GM20431 (cell line): ENCODE data around the gene ZMYM4.

Experiments used
- in situ Hi-C: fragments of 300-500 bp; cut with MseI, MboI; formaldehyde crosslinking; loops from one replicate; pipeline ENCODE4 v1.15.0; 2020; ENCODE audit warnings: low sequenced_read_pairs; ENCODE audit not compliant: unreplicated experiment

The ZMYM4 gene

DNA sequence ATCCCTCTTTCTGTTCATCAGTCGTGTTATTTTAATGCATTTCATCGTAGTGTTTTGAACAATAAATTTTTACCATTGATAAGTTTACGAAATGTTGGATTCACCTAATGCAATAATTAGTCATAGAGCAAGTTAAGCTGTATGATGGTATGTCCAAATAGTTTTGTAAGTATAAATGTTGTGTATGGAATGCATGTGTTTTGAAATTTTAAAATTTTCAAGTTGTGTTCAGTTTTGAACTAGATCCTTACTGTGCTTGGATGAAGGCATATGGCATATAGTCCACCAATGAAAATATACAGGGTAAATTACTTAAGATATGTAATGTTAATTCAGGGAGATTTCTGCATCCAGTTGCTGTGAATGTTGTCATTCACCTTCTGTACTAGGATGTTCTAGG lies 2.3 kb downstream of the ZMYM4 start:
- in situ Hi-C loops: no loop called here

DNA sequence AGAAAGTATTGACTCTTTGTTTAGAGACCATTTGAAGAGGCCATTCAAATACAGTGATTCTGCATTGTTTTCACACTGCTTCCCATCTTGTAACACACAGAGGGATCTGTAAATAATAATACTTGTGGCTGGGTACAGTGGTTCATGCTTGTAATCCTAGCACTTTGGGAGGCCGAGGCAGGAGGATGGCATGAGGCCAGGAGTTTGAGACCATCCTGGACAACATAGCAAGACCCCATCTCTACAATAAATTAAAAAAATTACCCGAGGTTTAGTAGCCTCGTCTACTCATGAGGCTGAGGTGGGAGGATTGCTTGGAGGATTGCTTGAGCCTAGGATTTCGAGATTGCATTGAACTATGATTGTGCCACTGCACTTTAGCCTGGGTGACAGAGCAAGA lies 5.7 kb downstream of the ZMYM4 start:
- in situ Hi-C loops: no loop called here

DNA sequence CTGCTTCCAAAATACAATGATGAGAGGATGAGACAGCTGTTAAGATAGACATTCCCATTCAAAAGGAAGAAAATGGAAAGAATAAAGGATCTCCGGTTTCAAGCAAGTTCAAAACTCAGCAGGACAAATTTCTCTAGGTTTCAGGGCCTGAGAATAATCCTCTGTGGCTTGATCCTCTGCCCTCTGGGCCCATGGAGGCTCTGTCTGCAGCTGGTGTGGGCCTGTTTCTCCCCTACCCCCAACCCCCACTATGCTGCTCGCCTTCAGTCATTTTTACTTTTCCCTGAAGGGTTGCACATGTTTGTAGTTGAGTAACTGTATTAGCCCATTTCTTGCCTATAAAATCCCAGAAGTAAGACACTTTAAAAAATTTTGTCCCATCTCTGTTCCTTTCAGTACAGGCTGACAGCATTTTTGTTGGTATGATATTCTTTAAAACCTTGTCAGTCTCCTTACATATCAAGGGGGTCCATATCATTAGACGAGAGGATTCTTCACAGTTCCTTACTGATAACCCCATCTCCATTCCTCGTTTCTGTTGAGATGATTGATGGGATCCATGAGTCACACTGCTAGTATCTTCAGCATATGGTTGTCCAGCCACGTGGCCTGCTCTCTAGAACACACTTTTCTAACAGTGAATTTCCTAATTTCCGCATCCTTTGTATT lies 10.5 kb downstream of the ZMYM4 start:
- in situ Hi-C loops: no loop called here

DNA sequence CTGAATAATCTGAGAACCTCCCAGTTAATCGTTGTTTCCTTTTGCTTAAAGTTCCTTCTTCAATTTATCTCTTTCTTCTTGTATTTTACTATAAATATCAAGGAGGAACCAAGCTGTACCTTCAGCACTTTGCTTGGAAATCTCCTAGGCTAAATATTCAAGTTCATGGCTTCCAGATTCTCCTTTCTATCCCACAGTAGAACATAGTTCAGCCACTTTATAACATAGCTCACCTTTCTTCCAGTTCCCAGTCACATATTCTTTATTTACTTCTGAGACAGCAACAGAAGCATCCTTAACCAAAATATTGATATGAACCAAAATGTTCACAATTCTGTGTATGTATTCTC lies 11.0 kb downstream of the ZMYM4 start:
- in situ Hi-C loops: no loop called here

DNA sequence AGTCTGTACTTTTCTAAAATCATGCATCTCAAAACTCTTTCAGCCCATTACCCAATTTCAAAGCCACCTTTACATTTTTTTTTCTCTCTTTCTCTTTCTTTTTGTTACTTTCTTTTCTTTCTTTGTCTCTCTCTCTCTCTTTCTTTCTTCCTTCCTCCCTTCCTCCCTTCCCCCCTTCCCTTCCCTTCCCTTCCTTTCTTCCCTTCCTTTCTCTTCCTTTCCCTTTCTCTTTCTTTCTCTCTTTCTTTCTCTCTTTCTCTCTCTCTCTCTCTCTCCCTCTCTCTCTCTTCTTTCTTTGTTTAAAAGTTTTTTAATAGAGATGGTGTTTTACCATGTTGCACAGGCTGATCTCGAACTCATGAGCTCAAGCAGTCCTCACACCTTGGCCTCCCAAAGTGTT lies 11.5 kb downstream of the ZMYM4 start:
- in situ Hi-C loops: no loop called here

DNA sequence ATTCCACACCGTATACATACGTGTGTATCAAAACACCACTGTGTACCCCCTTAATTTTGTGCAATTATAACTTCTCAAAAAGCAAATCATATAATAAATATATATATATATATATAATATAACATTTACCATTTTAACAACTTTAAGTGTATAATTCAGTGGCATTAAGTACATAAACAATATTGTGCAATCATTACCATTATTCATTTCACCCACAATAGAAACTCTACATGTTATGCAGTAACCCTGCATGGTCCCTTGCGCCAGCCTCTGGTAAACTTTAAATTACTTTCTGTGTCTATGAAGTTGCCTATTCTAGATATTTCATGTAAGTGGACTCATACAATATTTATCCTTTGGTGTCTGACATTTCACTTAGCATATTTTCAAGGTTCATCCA lies 13.1 kb downstream of the ZMYM4 start:
- in situ Hi-C loops: no loop called here

DNA sequence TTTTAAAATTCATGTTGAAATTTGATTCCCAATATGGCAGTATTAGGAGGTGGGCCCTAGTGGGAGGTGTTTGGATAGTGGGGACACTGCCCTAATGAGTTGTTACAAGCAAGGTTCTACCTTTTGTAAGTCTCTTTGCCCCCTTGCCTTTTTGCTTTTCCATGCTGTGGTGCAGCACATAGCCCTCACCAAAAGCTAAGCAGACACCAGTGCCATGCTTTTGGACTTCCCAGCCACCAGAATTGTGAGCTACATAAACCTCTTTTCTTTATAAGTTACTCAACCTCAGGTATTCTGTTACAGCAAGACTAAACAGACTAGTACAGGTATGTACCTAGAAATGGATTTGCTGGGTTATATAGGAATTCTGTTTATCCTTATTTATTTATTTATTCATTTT lies 13.7 kb downstream of the ZMYM4 start:
- in situ Hi-C loops: no loop called here

DNA sequence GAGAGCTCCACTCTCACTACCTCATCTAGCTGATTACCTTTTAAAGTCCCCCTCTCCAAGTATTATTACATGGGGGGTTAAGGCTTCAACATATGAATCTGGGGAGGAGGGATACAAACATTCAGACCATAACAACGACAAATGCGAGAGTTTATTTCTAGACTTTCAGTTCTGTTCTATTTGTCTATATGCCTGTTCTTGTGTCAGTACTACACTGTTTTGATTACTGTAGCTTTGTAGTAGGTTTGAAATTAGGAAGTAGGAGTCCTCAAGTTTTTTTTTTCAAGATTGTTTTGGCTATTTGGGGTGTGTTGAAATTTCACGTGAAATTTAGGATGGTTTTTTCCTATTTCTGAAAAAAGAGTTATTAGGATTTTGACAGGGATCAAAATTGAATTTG lies 16.3 kb downstream of the ZMYM4 start:
- in situ Hi-C loops: no loop called here

DNA sequence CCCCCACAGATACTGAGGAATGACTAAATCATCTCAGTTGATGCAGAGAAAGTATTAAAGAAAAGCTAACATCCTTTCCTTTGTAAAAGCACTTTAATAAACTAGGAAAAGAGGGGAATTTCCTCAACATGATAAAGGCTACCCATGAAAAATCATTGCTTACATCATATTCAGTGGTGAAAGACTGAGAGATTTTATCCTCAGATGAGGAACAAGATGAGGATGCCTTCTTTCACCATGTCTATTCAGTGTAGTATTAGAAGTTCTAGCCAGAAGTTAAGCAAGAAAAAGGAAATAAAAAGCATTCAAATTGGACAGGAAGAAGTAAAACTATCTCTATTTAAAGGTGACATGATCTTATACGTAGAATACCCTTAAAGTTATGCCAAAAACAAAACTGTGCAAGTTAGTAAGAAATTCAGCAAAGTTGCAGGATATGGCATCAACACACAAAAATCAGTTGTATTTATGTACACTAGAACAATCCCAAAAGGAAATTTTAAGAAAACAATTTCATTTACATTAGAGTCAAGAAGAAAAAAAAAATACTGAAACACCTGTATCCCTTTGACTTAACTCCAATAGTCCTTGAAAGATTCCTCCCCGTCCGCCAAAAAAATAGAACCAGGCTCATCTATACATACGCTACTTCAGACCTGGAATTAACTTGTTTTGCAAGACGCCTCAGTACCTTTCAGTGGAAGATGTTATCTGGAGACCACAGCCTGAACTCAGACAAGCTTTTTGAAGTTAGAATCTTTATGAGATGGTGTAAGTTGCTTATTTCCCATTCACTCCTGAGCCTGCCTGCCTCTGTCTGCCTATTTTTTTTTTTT lies 17.5 kb downstream of the ZMYM4 start:
- in situ Hi-C loops: no loop called here

DNA sequence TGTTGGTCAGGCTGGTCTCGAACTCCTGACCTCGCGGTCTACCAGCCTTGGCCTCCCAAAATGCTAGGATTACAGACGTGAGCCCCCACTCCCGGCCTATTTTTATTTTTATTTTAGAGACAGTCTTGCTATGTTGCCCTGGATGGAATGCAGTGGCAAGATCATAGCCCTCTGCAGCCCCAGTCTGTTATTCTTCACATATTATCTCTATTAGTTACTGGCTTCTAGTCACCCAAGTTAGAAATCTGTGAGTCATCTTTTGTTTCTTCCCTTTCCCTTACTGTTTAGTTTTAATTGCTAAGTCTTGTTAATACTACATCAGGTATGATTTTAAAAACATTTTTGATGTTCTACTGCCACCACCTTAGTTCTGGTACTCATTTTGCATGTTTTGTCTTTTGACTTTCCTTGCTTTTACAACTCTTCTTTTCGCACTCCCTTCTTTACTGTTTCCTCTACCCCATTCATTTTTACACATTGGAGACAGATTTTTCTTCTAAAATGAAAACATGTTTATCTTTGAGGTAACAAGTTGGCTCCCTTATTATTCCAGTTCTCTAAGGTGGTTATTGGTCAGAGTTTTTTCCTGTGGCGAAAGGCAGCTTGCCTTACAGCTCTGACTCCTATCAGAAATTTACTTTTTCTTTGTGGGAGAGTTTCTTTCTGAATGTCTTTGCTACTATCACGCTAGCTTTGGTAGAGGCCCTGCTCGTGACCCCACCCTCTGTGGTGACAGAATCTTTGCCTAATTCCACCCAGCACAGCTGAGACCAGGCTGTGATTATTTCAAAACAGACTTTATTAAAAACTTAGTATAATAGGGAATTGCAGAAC lies 19.5 kb downstream of the ZMYM4 start:
- in situ Hi-C loops: no loop called here

DNA sequence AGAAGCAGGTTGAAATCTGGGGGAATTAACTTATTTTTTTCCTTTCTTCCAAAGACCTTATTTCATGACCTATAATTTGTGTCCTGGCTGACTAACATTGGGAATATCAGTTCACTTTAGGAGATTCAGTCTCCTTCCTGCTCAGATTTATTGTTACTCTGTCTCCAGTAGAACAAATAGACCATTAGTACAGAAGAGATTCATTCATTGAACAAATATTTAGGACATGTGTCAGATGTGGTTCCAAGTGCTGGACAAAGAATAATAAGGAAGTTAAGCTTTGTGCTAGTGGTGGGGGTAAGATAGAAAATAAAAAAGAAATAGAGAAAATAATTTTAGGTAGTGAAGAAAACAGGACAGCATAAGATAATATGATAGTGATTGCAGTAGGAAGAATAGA lies 20.3 kb downstream of the ZMYM4 start:
- in situ Hi-C loops: no loop called here

DNA sequence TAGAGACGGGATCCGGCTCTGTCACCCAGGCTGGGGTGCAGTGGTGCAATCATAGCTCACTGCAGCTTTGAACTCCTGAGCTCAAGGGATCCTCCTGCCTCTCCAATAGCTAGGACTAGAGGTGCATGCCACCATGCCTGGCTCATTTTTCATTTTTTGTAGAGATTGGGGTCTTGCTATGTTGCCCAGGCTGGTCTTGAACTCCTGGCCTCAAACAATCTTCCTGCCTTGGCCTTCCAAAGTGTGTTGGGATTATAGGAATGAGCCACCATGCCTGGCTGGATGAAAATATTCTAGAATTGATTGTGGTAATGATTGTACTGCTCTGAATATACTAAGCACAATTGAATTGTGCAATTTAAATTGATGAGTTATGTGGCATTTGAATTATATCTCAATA lies 21.9 kb downstream of the ZMYM4 start:
- in situ Hi-C loops: no loop called here

DNA sequence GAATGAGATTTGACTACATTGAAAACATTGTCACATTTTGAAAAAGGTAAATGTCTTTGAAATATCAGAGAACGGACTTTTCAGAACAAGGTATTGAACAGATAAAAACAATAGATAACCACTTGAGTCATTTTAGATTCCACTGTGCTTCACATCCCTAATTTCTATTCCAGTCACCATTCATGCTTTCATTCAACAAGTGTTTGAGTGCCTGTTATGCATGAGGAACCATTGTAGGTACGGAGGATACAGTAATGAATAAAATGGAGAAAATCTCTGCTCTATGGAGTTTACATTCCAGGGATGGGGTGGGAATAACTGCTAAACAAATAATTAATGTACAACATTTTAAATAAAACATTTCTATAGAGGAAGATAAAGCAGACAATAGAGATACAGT lies 26.3 kb downstream of the ZMYM4 start:
- in situ Hi-C loops: no loop called here

DNA sequence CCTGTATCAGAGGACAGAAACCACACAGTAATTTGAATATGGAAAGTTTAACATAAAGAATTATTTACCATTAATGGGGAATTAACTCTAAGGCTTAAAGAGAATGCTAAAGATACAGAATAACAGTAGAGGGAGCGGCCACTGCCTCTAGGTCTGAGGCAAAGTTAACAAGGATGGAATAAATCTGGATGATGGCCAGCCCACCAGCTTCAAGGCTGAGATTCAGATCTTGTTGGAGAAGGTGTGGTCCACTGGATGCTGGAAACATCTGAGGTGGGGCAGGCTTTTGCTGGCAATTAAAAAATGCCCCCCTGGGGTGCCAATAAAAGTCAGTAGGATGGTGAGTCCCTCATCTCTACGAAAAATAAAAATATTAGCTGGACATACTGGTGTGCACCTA lies 29.4 kb downstream of the ZMYM4 start:
- in situ Hi-C loops: no loop called here

DNA sequence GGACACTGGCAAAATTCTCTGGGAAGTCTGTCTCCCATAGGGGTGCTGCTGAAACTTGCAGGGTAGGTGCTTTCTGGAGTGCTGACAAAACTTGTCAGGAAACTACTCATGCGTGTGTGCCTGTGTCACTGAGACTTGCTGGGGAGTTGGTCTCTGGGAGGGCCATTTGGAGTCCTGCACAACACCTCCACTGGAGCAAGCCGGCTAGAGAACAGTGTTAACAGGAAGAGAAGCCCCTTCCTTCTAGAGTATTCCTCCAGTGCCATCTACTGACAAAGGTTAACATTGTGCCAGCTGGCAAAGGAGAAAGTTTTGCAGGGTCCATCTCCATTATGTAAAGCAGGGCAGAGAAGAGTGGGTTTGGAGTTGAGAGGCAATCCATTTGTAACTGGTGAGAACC lies 30.0 kb downstream of the ZMYM4 start:
- in situ Hi-C loops: no loop called here

DNA sequence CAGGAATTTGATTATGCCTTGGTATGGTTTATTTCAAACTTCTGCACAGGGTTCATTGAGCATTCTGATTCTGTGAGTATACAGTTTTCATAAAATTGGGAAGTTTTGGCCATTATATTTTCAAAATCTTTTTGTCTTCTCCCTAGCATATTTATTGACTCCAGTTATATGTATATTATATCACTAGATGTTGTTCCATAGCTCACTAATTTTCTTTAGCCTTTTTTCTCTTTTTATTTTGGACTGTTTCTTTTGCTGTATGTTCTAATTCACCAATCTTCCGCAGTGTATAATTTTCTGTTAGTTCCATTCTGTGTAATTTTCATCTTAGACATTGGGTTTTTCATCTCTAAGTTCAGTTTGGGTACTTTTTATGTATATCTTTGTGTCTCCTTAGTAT lies 31.9 kb downstream of the ZMYM4 start:
- in situ Hi-C loops: no loop called here

DNA sequence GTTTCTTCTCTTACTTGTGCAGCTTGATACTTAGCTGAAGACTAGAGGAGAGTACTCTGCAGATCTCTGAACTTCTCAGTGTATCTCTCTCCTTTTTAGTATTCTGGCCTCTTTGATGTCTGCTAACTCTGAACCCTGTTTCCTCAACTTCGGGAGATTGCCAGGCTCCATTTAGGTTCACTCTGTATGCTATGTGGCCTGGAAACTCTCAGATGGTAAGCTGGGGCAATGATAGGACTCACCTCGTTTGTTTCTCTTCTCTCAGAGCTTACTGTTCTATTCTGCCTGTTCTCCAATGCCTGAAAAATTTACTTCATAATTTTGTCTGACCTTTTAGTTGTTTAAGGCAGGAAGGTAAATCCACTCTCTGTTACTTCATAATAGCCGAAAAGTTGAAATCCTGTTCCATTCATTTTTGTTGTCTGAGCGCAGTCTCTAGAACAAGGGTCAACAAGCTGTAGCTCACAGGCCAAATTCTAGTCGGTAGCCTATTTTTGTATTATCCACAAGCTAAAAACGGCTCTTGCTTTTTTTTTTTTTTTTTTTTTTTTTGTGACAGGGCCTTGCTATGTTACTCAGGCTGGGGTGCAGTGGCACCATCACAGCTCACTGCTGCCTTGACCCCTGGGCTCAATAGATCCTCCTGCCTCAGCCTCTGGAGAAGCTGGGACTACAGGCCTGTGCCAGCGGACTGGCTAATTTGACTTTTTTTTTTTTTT lies 33.3 kb downstream of the ZMYM4 start:
- in situ Hi-C loops: no loop called here

DNA sequence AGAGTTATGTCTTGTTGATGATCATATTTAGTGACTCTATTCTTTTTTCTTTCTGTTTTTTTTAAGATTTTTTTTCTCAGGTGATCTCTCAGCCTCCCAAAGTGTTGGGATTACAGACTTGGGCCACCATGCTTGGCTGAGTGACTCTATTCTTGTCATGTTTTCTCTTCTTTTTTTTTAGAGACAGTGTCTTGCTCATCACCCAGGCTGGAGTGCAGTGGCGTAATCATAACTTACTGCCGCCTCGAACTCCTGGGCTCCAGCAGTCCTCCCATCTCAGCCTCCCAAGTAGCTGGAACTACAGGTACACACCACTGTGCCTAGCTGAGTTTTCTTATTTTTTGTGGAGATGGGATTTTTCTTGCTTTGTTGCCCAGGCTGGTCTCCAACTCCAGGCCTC lies 36.9 kb downstream of the ZMYM4 start:
- in situ Hi-C loops: no loop called here

DNA sequence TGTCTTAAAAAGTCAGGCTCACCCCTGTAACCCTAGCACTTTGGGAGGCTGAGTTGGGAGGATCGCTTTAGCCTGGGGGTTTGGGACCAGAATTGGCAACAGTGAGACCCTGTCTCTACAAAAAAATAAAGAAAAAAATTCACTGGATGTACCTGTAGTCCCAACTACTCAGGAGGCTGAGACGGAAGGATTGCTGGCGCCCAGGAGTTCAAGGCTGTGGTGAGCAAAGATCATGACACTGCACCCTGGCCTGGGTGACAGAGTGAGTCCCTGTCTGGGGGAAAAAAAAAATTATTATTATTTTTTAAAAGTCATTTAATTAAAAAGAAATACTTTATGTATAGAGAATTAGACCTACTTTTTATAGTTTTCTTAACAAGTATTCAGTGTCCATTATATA lies 47.1 kb downstream of the ZMYM4 start:
- in situ Hi-C loops: no loop called here

DNA sequence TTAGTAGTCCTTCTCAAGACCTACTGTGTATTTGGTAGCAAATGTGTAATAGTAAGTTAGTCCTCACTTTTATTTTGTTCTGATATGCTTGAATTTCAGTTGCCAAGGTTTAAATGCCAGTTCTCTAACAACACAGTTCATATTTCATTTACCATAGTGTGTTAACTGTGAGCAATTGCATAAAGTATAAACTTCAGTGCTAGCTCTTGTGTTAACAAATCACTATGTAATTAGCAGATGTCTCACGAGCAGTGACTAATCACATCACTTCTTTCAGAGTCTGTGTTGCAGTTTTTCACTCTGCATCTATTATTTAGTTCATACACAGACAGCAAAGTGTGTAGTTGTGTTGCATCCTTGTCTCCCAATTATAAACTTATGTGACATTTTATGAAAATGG lies 47.8 kb downstream of the ZMYM4 start:
- in situ Hi-C loops: no loop called here
